Daoy (cell line): ENCODE measurements around the gene STOML2. TPM values are rescaled to one million over a fixed set of nuclear protein-coding genes. Genes with fewer than 3 reads are reported as not detected.

Experiments used
- DNase-seq: peaks from one replicate; pipeline ENCODE4 v3.0.0-alpha.2; 2015; ENCODE audit warnings: low read depth
- total RNA-seq: library from RNA; depleted of rRNA; stranded (reverse); fragments of >200 nt; shearing (Covaris generic); gene quantifications from 2 replicates; pipeline ENCODE4 v1.2.3, GENCODE V29; 2014

The STOML2 gene
- total RNA-seq, 1 experiment from 2014 or later = 248 TPM

DNA sequence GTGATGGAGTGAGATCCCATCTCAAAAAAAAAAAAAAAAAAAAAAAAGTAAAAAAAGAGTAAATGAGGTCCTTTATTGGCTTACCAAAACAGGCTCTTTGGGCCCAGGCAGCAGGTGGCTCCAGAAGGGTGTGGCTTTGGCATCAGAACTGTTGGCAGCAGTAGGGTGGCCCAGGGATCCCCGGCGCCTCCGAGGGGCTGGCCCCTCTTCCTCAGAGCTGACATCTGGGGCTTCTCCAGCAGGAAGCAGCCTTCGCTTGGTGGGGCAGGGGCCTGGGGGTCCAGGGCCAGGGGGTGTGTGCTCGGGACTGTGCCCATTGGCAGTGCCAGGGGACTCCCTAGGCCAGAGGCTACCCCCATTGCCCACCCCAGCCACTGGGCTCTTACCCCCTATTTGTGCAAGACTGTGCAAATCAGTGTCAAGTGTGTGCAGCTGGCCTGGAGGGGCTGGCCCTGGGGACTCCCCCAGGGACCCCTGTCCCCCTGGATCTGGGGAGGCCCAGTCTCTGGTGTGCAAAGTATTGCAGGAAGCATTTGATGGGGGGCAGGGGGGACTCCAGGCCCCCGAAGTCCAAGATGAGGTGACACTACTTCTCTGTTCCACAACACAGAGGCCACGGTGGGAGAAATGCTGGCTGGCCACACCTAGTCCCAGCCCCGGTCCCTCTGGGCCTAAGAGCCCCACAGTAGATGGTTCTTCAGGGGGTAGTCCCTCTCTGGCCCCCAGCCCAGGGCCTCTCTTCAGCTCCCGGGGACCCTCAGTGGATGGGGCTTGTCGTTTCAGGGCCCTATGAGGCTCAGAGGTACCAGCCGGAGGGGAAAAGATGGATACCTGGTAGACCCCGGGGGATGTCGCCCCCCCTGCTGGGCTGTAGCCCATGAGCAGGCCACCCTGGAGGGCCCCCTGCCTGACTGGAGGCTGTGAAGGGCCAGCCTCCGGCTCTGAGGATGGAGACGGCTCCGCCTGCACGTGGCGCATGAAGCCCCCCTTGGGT is 4.7 kb upstream of the STOML2 start:
- no peak for DNase-seq

DNA sequence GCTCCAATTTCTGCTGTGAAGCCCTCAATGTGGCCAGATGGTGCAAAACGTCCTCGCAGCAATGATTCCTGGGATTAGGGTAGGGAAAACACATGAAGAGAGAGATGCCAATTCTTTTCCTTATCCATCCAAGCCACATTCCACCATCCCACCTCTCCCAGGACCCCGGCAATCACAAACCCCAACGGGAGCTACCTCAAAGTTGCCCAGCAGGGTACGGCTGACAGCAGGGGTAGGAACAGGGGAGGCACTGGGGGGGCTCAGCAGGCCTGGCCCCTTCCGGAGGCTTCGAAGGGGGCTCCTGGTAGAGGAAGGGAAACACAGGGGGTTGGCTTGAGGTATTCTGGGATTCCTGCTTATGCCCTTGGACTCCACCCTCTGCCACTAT is 3.4 kb upstream of the STOML2 start:
- no peak for DNase-seq

DNA sequence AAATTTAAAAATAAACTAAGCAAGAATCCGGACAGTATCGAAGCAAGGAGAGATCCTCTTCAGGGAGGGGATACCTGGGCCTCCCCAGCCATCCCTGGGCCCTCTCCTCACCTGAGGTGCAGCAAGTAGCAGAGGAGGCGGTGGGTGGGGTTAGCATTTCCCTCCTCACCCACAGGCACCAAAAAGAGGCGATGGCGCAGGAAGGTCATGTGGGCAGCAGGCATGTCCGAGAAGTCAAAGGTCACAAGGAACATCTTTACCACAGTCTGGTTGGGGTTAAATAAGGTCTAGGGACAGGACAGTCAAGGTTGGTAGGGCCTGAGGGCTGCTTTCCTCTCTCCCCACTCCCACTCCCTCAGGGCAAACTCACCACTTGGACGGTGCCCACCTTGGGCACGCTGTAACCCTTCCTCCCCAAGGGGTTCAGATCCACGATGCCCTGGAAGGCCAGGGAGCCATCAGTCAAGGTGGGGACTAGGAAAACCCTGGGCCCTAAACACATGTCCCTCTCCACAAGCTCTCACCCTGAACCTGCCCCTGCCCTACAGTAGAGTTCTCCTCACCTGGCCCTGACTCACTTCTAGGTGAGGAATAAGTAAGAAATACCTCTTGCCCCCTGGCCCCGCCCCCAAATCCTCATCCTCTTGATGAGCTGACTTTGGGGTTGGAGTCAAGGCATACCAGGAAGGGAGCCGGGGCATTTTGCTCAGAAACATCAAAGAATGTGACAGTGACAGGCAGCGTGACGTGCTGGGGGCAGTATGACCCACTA is 2.8 kb upstream of the STOML2 start:
- no peak for DNase-seq

DNA sequence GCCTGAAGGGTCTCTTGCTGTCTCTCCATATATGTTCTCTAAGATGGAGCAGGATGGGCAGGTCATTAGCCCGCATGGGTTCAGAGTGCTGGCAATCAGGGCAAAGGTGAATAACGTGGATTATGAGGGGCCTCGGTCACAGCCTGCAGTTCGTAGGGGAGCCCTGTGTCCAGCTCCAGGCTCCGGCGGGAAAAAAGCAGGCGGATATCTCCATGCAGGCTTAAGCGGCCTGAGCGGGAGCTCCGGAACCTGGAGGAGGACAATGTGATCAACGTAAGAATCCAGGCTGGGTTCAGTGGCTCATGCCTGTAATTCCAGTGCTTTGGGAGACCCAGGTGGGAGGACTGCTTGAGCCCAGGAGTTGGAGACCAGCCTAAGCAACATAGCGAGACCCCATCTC is 2.2 kb upstream of the STOML2 start:
- no peak for DNase-seq

DNA sequence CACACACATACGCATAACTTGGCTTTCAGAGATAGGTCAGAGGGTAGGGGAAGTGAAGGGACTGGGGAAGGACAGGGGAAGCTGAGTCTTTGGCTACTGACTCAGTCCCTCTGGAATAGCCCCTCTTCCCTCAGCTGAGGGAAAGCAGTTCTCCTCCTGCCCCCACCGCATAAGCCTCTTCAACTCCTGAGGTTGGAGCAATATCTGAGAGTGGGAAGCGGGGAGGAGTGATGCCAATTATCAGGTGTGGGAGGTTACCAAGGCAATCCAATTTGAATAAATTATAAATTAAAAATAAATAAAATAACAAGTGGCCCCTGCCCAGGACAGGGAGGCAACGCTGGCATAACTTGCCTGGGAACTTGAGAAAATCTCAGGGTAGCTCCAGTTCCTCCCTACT is 1.7 kb upstream of the STOML2 start:
- no peak for DNase-seq

DNA sequence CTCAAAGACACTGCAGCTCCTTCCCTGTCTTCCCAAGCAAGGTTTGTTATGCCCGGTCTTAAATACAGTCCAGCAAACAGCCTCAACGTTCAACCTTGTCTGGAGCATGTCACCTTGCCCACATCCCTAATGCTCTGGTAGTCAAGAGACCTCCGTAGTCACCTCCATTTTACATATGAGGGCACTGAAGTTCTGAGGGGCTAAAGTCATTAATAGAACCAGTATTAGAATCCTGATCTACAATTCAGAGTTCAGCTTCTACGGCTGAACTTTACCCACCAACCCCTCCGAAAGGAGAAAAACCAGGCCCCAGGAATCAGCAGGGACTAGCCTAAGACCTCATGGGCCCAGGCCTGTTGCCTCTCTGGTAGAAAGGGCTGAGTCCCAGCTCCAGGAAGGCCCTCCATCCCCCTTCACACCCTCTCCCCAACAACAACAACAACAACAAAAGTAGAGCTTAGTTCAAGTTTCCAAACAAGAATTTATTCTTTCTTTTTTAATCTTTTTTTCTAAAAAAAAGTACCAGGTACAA is 795 bp upstream of the STOML2 start:
- no peak for DNase-seq

DNA sequence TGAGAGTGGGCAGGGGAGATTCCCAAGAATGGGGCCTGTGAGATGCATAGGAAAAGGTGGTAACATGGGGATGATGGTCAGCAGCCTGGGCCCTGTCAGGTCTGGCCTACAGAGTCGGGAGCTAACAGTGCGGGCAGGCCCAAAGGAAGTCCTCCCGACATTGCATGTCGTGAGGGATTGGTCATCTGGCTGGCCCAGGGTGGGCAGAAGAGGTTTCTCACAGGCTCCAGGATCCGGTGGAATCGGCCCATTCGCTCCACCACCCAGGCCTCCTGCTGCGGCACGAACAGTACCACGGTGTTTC is 514 bp downstream of the STOML2 start:
- DNase-seq = peak; percentile 17

DNA sequence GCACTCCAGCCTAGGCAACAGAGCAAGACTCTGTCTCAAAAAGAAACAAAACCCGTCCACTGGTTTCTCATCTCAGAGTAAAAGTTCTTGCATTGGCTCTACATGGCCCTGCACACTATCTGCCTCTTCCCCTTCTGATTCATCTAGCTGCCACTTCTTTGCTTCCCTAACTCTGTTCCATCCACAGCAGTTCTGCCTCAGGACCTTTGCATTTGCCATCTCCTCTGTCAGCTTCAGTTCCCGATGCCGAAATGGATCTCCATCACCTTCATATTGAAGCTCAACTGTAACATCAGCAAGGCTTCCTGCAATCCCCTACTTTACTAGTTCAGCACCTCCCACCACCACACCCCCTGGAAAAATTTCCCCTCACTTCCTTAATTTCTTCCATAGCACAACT is 5.4 kb downstream of the STOML2 start:
- DNase-seq = no peak

DNA sequence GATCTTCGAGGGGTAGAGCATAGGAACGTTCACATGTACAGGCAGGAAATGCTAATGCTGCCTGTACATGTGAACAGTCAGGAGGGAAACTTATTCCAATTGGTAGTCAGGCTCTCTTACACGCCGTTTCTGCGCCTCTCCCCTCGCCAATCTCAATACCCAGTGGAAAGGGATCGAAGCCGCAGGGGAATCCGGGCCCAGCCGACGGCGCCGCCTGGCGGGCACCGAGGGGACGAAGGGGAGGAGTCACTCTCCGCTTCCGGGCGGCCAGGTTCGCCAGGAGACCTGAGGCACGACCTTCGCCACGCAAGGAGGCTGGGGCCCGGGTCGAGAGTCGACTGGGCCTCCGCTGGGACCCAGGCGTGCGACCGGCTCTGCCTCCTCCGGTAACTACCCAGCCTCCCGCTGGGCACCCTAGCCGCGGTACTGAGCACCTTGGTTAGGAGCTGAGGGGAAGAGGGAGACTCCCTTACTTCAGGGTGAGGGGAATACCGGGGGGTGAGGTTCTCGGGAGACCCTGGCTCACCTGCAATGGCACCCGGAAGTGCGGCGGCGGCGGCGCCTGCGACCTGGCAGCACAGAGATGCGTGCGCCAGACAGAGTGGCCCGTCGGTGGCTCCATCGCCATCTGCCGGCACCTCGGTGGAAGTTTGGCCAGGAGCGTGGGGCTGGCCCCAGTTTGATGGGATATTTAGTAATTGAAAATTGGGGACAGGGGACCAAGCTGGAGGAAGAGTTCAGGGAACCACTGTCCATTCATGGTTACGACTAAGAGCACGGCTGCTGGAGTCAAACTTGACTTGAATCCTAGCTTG is 6.7 kb downstream of the STOML2 start, which contains the start of gene PIGO:
PIGO (minus strand) TSS at position 557 of the 815 bp plus-strand sequence. CDS start 1,026 bp downstream, outside the sequence.
- DNase-seq = peak; percentile 94

DNA sequence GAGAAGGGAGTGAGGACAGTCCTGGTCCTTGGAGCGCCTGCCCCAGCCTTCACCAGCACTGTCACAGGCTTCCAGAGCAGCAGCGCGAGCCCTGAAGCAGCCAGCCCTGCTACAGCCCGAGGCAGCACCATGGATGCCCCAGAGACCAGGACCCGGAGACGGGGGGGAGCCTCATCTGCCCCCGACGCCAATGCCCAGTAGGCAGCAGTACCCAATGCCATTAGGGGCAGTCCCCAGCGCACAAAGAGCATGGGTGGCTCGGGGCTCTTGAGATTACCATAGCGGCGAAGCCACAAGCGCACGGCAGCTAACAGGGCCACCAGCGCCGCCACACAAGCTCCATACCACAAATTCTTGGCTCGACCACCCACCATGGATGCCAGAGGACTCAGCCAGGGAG is 11.4 kb downstream of the STOML2 start:
- no peak for DNase-seq

DNA sequence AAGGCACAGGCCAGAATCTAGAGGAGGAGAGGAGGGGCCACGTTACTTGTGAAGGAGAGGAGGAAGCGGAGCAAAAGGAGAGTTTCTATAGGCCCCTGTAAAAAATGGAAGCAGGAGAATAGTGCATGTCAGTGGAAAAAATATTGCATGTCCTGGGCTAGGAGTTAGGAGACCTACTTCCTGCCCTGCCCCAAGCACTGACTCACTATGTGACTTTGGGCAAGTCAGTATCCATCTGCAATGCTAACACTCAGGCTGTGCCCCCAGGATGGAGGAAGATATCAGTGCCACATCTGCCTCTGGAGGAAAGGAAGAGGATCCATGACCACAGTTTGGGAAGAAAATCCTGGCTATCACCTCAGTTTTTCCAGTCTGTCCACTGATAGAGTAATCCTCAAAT is 13.5 kb downstream of the STOML2 start:
- DNase-seq = no peak

DNA sequence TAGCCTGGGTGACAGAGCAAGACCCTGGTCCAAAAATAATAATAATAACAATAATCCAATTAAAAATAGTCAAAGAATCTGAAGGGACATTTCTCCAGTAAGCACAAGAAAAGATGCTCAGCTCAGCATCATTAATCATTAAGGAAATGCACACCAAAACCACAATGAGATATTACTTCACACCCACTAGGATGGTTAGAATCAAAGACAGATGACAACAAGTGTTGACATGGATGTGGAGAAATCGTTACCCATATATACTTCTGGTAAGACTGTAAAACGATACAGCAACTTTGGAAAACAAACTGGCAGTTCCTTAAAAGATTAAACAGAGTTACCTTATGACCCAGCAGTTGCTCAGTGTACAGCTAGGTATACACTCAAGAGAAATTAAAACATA is 17.9 kb downstream of the STOML2 start:
- DNase-seq = no peak

DNA sequence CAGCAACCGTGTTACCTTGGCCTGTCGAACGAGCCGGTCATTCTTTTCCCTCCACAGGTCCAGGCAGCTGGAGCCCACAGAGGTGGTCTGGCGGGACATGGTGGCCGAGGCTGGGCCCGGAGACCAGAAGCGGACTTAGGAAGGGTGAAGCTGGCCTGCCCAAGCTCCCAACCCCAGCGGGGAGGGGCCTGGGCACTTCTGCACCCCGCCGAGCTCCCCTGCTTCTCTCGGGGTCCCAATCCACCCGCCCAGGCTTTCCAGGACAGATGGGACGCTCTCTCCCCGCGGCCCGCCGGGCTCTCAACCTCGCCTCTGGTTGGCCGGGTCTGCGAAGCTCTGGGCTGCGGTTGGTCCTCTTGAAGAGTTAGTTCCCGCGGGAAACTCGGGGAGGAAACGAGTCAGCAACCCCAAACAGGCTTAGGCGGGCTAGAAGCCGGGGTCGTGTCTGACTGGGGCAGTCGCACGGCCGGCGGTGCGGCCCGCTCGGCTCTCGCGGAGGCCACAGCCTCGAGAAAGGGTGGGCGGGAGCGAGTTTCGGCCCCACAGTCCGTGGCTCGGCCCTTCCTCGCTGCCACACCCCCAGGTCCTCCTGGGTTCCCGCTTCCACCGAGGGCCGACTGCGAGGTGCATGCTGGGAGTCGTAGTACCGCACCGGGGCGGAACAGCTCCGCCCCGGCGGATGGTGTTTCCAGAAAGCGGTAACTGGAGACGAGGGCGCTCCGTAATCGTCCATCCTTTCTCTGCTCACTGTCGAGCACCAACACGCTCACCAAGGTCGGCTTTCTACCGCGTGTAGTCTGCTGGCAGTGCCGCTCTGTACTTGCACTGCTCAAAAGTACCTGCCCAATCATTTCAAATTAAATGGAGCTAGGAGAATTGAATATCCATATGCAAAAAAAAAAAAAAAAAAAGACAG is 23.2 kb downstream of the STOML2 start, which contains the start of gene FANCG:
FANCG (minus strand) TSS at position 517 of the 916 bp plus-strand sequence; CDS start at position 99, 418 bp downstream.
- peak; percentile 96 for DNase-seq

DNA sequence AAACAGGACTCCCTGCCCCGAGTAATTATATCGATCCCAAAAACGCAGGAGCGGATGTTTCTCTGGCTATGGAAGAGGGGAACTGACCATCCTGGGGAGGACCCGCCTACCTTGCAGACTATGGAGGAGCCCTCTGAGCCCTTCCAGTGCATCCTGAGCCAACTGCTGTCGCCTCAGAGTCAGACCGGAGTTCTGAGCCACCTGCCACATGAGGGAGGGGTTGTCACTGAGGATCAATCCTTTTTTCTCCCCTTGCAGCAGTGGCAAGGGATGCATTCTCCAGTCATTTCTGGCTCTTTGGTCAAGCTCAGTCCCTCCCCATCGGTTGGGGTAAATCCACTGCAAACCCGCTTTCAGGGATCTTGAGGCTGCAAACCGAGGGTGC is 23.9 kb downstream of the STOML2 start:
- DNase-seq = no peak

DNA sequence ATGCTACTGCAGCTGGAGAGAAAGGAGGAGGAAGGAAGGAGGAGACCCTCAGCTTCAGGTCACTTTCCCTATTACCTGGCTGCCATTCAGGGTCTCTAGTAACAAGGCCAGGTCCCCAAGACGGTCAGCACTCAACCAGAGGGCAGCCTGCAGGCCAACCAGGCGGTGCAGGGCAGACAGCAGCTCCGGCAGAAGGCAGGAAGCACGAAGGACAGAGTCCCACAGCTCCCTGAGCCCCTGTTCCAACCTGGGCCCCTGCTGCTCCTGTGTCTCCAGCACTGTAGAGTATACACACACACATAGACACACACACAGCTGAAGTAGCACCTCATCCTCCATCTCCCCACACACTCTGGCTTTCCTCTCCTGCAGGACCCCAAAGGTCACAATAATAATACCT is 24.9 kb downstream of the STOML2 start:
- no peak for DNase-seq

DNA sequence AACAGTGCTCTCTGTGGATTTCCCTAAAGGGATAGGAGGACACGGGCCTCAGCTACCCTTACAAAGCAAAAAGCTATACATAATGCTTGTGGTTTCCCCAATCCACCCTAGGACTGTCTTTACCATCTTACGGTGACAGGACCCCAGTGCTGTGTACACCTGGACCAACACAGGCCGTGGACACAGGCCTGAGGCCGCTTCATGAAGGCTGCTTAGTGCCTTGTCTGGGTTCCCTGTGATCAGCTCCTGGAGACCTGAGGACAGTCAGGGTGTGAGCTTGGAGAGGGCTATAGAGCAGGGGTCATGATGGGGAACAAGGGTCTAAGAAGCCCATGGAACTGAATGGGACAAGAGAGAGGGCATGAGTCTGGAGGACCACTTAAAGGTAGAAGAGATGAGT is 26.1 kb downstream of the STOML2 start:
- no peak for DNase-seq

DNA sequence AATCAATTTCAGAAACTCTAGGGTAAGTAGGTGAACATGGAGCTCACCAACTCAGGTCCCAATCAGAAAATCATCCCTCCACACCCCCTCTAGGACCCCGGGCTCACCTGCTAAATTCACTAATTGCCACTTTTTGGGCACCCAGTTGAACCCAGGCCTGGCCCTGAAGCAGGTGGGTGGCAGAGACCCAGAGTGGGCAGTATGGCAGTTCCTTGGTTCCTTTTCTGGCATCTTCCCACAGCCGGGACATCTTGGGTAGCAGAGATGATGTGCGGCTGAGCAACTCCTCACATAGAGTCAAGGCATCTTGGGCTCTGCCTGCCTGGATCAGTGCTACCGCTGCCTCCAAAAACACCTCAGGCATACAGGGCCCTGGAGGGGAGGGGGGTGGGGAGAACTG is 27.6 kb downstream of the STOML2 start:
- no peak for DNase-seq

DNA sequence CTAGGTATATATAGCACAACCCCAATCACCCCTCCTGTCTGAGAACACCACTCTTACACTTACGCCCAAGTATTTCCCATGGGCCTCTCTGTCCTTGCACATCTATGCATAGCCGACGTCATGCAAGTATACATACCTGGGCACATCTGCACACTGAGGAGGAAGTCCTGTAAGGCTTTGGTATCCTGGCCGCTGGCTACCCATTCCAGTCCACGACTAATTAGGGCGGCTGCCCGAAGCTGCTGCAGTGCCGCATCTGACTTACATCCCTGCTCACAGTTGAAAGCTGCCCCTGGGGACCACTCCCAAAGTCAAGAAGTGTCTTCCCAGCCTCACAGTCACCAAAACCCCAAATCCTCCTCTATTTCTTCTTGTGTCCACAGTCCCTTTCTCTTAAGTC is 28.1 kb downstream of the STOML2 start:
- no peak for DNase-seq

DNA sequence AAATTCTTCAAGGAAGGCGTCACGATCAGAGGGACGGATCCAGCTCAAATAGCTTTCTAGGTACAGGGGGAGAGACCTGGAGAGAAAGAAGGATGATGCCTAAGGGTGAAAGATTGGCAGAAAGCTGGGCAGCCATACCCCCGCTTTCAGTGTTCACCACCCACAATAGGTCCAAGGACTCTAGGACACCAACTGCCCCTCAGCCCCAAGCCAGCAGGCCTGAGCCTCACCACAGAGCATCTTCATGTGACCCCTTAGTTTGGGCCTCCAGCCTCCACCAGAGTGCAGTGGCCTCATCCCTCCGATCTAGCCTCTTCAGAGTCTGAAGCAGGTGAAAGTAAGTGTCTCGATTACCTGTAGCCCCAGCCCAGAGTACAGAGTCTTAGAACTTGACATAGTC is 28.8 kb downstream of the STOML2 start:
- DNase-seq = no peak

DNA sequence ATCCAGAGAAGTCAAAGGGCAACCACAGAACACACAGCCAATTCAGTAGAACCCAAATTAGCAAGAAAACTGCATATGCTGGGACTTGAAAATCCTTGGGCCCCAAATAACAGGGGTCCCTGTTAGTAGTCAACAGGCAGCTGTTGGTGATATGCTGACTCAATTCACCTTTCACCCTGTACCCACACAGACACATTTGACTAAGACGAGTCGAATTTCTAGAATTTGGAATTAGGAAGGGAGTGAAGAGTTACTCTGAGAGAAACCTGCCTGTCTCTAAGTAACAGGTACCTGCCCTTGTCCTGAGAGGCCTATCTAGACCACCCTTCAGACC is 29.7 kb downstream of the STOML2 start:
- DNase-seq = no peak
